ELF-1 (cell line): ENCODE results near the gene NDUFB6.
"Not testable (repeated sequence)": the region's sequence is repeated elsewhere in the genome, so short reads cannot be mapped to it uniquely, and the experiment has no call there.

Experiments
- DNase-seq: peaks from one replicate; pipeline ENCODE4 v3.0.0-alpha.2; 2016; ENCODE audit warnings: low read depth, low spot score

The NDUFB6 gene

DNA sequence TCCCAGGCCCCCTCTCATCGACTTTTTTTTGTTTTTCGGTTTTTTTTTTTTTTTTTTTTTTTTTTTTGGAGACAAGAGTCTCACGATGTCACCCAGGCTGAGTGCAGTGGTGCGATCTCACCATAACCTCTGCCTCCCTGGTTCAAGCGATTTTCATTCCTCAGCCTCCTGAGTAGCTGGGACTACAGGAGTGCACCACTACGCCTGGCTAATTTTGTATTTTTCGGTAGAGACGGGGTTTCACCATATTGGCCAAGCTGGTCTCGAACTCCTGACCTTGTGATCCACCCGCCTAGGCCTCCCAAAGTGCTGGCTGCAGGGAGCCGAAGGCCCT lies 48.4 kb downstream of the NDUFB6 start:
- not testable (repeated sequence) for DNase-seq

DNA sequence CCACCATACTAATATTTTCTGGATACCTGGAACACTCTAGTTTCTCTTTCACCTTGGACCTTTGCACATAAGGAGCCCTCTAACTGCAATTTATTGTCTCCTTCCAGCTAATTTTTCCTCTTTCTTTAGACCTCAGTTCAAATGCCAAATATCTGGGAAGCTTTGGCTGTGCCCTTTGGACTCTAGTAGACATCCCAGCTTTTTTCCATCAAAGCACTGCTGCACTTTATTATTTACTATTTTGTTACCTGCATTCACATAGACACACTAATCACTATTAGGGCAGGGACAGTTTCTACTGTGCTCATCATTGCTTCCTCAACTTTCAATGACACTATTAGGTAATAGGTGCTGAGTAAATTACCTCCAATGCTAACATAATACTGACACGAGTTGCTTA lies 49.0 kb downstream of the NDUFB6 start:
- no peak for DNase-seq

DNA sequence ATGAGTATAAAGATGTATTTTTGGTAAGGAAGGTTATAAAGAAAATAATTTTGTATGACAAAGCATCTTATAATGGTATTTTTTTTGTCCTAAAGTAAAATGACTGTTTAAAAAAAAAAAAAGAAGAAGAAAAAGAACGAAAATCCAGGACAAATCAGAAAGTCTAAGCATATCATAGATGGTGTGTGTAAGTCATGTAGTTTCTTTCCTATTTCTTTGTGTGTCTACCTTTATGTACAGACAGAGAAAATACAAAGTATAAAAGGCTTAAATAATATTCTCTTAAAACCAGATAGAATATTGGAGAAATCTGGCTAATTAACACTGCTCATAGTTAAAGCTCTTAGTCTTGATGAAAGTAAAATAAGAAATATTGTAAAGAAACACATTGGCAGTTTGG lies 54.7 kb downstream of the NDUFB6 start:
- no peak for DNase-seq

DNA sequence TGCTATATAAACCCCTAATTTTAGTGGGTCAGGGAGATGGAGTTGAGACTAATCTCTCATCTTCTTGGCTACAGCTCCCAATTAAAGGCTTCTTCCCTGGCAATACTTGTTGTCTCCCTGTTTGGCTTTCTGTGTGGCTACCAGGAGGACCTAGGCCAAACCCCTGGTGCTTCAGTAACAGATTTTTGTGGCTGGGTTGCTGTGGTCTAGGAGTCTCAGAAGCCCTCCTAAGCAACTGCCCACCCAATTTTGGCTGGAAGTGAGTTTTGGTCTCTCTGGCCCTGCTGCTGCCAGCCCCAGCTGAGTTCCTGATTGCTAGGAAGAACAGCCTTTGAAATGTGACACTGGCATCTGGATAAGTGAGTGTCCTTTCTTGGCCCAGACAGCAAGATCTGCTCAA lies 56.7 kb downstream of the NDUFB6 start:
- no peak for DNase-seq

DNA sequence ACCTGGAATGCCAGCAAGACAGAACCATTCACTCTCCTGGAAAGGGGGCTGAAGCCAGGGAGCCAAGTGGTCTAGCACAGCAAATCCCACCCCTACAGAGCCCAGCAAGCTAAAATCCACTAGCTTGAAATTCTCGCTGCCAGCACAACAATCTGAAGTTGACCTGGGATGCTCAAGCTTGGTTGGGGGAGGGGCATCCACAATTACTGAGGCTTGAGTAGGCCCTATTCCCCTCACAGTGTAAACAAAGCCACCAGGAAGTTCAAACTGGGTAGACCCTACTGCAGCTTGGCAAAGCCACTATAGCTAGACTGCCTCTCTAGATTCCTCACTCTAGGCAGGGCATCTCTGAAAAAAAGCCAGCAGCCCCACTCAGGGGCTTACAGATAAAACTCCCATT lies 64.2 kb downstream of the NDUFB6 start:
- peak; percentile 14 for DNase-seq

DNA sequence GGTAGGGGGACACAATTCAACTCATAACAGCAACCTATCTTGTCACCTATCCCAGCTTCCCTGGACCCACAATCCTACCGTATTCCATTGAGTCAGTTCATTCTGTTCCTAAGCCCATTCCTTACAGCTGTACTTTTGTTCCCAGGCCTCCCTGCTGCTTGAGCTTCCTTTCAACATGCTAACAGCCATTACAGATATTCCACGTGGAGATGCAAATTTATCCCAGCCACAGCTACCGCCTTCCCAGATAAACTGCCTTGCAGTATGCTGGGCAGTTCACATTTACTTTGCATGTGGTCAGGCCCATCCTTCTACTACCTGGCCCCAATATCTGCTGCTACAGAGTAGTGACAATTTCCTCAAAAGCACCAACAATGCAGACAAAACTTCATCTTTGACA lies 70.0 kb downstream of the NDUFB6 start:
- peak; percentile 4 for DNase-seq
